Measurements from ENCODE around the gene SH2B2. TPM values are rescaled to one million over a fixed set of nuclear protein-coding genes. Genes with fewer than 3 reads are reported as not detected.
"Not testable (repeated sequence)": the region's sequence is repeated elsewhere in the genome, so short reads cannot be mapped to it uniquely, and the experiment has no call there.

The SH2B2 gene
- total and polyA plus RNA-seq, 2 donors (not counting 1 experiment from before 2014, with no cell fraction given), result 0.18 to 2.0 TPM

GRCh38 chr7:102300643-102301221 lies 14.1 kb downstream of the SH2B2 start:
- no peak overlapping the region for H3K4me3 ChIP-seq (replicated peaks in 1 of 4; ENCODE audit: control extremely low read depth in 1 of 4, insufficient read depth in 1 of 4, low read depth in 3 of 4, low read length in 4 of 4)
- no peak for DNase-seq (ENCODE audit: low read depth in 2 of 2)
- no peaks in the 10 kb centered on the region for H3K9me3 ChIP-seq (ENCODE audit: control insufficient read depth, insufficient read depth, low read depth, low read length)
- TF ChIP-seq EZH2 (IDR thresholded peaks at IDR 0.05; ENCODE audit: low read length, missing control alignments) (no peak), CTCF (conservative IDR thresholded peaks at IDR 0.05 in 1 of 2, IDR thresholded peaks at IDR 0.05 in 1 of 2; ENCODE audit: low read depth in 1 of 2, low read length in 2 of 2) (peak in 1 of 2 donors; percentile 13)
- no peaks in the 10 kb centered on the region for H3K27me3 ChIP-seq (ENCODE audit: control insufficient read depth, insufficient read depth, low read length)
- no peak overlapping the region for H3K9ac ChIP-seq (ENCODE audit: insufficient read depth, low read length)
- H3K79me2 ChIP-seq (ENCODE audit: control insufficient read depth, insufficient read depth, low read length), result no peaks in the 10 kb centered on the region
- no peaks in the 10 kb centered on the region for H4K20me1 ChIP-seq (ENCODE audit: control insufficient read depth, extremely low read depth, insufficient read depth, low read length)
- no peaks in the 10 kb centered on the region for H3K36me3 ChIP-seq (ENCODE audit: control insufficient read depth, insufficient read depth, low read length)
- H3K27ac ChIP-seq (ENCODE audit: insufficient read depth, low read length), result no peak overlapping the region
- no peaks in the 10 kb centered on the region for H3K4me1 ChIP-seq (ENCODE audit: control insufficient read depth, extremely low read depth, insufficient read depth, low read length)
- H3K4me2 ChIP-seq (ENCODE audit: extremely low read depth, insufficient read depth, low read length), result no peak overlapping the region
- H2AFZ ChIP-seq (ENCODE audit: low read length), result no peak overlapping the region

GRCh38 chr7:102301367-102301766 lies 14.7 kb downstream of the SH2B2 start:
- not testable (repeated sequence) for H4K20me1 ChIP-seq (ENCODE audit: control insufficient read depth, extremely low read depth, insufficient read depth, low read length); H3K36me3 ChIP-seq (ENCODE audit: control insufficient read depth, insufficient read depth, low read length); H3K4me2 ChIP-seq (ENCODE audit: extremely low read depth, insufficient read depth, low read length); H3K27me3 ChIP-seq (ENCODE audit: control insufficient read depth, insufficient read depth, low read length); H3K9me3 ChIP-seq (ENCODE audit: control insufficient read depth, insufficient read depth, low read depth, low read length); H3K79me2 ChIP-seq (ENCODE audit: control insufficient read depth, insufficient read depth, low read length); H3K4me3 ChIP-seq (replicated peaks in 1 of 4; ENCODE audit: control extremely low read depth in 1 of 4, insufficient read depth in 1 of 4, low read depth in 3 of 4, low read length in 4 of 4); H3K9ac ChIP-seq (ENCODE audit: insufficient read depth, low read length); H3K27ac ChIP-seq (ENCODE audit: insufficient read depth, low read length); DNase-seq (ENCODE audit: low read depth in 2 of 2); H3K4me1 ChIP-seq (ENCODE audit: control insufficient read depth, extremely low read depth, insufficient read depth, low read length); H2AFZ ChIP-seq (ENCODE audit: low read length)

DNA sequence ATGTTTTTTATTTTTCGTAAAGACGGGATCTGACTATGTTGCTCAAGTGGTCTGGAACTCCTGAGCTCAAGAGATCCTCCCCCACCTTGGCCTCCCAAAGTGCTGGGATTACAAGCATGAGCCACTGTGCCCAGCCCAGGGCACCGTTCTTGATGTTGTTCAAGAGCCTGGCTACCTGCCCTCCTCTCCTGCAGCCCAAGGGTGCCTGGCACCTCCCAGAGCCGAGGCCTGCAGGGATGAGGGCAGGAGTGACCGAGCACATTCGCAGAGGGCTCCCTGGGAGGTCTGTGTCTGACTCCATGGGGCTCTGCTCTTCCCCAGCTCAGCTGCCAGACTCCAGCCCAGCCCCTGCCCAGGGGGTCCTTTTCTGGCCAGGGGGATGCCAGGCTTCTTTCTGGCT lies 15.4 kb downstream of the SH2B2 start:
- H3K27ac ChIP-seq (ENCODE audit: insufficient read depth, low read length), result no peak overlapping the region
- H3K36me3 ChIP-seq (ENCODE audit: control insufficient read depth, insufficient read depth, low read length), result no peaks in the 10 kb centered on the region
- H3K27me3 ChIP-seq (ENCODE audit: control insufficient read depth, insufficient read depth, low read length), result no peaks in the 10 kb centered on the region
- no peak overlapping the region for H2AFZ ChIP-seq (ENCODE audit: low read length)
- H3K9ac ChIP-seq (ENCODE audit: insufficient read depth, low read length), result no peak overlapping the region
- H3K4me1 ChIP-seq (ENCODE audit: control insufficient read depth, extremely low read depth, insufficient read depth, low read length), result no peaks in the 10 kb centered on the region
- H4K20me1 ChIP-seq (ENCODE audit: control insufficient read depth, extremely low read depth, insufficient read depth, low read length), result no peaks in the 10 kb centered on the region
- H3K4me2 ChIP-seq (ENCODE audit: extremely low read depth, insufficient read depth, low read length), result no peak overlapping the region
- no peak for DNase-seq (ENCODE audit: low read depth in 2 of 2)
- no peak for TF ChIP-seq CTCF (conservative IDR thresholded peaks at IDR 0.05 in 1 of 2, IDR thresholded peaks at IDR 0.05 in 1 of 2; ENCODE audit: low read depth in 1 of 2, low read length in 2 of 2)
- no peak for TF ChIP-seq EZH2 (IDR thresholded peaks at IDR 0.05; ENCODE audit: low read length, missing control alignments)
- H3K4me3 ChIP-seq (replicated peaks in 1 of 4; ENCODE audit: control extremely low read depth in 1 of 4, insufficient read depth in 1 of 4, low read depth in 3 of 4, low read length in 4 of 4), result no peak overlapping the region
- H3K79me2 ChIP-seq (ENCODE audit: control insufficient read depth, insufficient read depth, low read length), result no peaks in the 10 kb centered on the region
- no peaks in the 10 kb centered on the region for H3K9me3 ChIP-seq (ENCODE audit: control insufficient read depth, insufficient read depth, low read depth, low read length)

All from fibroblast of lung (primary cell).